ENCODE results near the gene DLGAP1.
A peak's percentile ranks its signal among the peaks of the same experiment; 100 is the strongest.

The DLGAP1 gene

GRCh38 chr18:3449512-3450011 lies 1005.5 kb downstream of the DLGAP1 start:
- DNase-seq (ENCODE audit: low spot score): peak; percentile 82

- peak; percentile 78 for DNase-seq (ENCODE audit: low spot score)
Observed at GRCh38 chr18:3448838-3449511, 1006.1 kb downstream of the DLGAP1 start.

- peak; percentile 91 for DNase-seq (ENCODE audit: low spot score)
Observed at GRCh38 chr18:3447895-3448837, 1006.9 kb downstream of the DLGAP1 start.

- DNase-seq (ENCODE audit: low spot score): no peak
Observed at GRCh38 chr18:3447068-3447894, 1007.8 kb downstream of the DLGAP1 start.

Measured in CD4-positive, alpha-beta T cell treated with Interleukin-2 at 100 ng/mL for 4 hours (primary cell).